Astrocyte of the spinal cord (primary cell): ENCODE data around the gene STPG3.

Experiments
- DNase-seq: peaks from one replicate; pipeline ENCODE4 v3.0.0; 2011; ENCODE audit warnings: low read depth, low spot score
- H3K4me3 ChIP-seq: 2 replicates; pipeline ENCODE4 v1.5.1; 2011; ENCODE audit warnings: low read depth, mild to moderate bottlenecking, low read length, moderate library complexity
- in situ Hi-C: cut with HindIII; loops from 2 replicates; pipeline ENCODE4 v1.10.0; 2017; ENCODE audit warnings: low sequenced_read_pairs
- TF ChIP-seq, protein P1 (sequence below): IDR thresholded peaks from 2 replicates; pipeline ENCODE4 v1.5.1; 2012; ENCODE audit warnings: low read depth, mild to moderate bottlenecking, low read length, inconsistent platforms

Gene STPG3

DNA sequence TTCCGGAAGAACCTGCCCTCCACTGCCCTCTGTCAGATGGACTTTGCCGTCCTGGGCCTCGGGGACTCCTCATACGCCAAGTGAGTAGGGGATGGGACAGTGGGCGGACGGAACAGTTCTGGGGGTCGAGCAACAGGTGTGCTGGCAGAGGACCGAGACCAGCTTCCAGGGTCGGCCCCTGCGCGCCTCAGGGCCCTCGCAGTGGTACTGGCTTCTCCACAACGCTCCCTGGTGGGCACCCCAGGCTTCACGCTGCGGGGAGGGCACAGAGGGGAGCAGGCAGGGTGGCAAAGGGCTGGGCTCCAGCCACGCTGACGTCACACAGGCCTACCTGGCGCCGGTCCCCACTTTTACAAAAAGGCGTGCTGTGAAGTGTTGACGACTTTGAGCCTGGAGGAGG lies 38.6 kb upstream of the STPG3 start:
- in situ Hi-C loops: no loop called here
- TF ChIP-seq, protein P1, sequence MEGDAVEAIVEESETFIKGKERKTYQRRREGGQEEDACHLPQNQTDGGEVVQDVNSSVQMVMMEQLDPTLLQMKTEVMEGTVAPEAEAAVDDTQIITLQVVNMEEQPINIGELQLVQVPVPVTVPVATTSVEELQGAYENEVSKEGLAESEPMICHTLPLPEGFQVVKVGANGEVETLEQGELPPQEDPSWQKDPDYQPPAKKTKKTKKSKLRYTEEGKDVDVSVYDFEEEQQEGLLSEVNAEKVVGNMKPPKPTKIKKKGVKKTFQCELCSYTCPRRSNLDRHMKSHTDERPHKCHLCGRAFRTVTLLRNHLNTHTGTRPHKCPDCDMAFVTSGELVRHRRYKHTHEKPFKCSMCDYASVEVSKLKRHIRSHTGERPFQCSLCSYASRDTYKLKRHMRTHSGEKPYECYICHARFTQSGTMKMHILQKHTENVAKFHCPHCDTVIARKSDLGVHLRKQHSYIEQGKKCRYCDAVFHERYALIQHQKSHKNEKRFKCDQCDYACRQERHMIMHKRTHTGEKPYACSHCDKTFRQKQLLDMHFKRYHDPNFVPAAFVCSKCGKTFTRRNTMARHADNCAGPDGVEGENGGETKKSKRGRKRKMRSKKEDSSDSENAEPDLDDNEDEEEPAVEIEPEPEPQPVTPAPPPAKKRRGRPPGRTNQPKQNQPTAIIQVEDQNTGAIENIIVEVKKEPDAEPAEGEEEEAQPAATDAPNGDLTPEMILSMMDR: no peak
- no peak overlapping the region for H3K4me3 ChIP-seq
- no peak for DNase-seq

DNA sequence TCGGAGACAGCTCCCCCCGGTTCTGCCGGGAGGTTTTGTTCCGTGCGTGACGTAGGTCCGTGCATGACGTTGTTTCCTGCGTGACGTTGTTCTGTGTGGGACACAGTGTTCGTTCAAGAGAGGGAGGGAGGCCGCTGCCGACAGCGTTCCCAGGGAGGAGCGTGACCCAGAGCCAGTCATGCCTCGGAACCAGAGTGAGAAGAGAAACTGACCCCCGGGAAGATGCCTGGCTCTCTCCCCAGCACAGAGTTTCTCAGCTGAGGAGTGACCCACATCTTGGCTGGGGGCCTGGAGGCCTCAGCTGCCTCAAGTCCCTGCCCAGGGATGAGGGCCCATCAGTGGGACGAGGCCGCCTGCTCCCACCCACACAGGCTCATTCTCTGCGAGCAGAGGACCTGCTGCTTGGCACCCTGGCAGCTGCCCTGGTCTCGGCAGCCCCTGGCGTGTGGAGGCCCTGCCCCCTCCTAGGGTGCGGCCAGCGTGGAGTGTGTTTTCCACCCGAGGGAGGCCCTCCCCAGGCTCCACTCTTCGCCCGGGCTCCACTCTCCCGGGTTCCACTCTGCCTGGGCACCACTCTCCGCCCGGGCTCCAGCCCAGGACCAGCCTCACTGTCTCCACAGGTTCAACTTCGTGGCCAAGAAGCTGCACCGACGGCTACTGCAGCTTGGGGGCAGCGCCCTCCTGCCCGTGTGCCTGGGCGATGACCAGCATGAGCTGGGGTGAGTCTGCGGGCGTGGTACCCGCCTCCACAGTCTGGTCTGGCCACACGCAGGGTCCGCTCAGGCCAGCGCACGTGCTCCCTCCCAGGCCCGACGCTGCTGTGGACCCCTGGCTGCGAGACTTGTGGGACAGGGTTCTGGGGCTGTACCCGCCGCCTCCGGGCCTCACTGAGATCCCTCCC lies 37.7 kb upstream of the STPG3 start:
- in situ Hi-C loops: no loop called here
- no peak overlapping the region for H3K4me3 ChIP-seq
- TF ChIP-seq, protein P1: peak; percentile 25
- no peak for DNase-seq

DNA sequence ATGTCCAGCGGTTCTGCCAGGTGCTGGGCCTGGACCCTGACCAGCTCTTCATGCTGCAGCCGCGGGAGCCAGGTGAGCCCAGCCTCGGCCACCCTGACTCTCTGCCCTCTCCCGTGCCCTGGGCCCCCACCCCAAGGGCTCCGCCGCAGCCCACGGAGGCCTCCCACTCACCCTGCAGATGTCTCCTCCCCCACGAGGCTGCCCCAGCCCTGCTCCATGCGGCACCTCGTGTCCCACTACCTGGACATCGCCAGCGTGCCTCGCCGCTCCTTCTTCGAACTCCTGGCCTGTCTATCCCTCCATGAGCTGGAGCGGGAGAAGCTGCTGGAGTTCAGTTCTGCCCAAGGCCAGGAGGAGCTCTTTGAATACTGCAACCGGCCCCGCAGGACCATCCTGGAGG lies 36.5 kb upstream of the STPG3 start:
- in situ Hi-C loops: no loop called here
- H3K4me3 ChIP-seq: no peak overlapping the region
- TF ChIP-seq, protein P1: no peak
- DNase-seq: no peak

DNA sequence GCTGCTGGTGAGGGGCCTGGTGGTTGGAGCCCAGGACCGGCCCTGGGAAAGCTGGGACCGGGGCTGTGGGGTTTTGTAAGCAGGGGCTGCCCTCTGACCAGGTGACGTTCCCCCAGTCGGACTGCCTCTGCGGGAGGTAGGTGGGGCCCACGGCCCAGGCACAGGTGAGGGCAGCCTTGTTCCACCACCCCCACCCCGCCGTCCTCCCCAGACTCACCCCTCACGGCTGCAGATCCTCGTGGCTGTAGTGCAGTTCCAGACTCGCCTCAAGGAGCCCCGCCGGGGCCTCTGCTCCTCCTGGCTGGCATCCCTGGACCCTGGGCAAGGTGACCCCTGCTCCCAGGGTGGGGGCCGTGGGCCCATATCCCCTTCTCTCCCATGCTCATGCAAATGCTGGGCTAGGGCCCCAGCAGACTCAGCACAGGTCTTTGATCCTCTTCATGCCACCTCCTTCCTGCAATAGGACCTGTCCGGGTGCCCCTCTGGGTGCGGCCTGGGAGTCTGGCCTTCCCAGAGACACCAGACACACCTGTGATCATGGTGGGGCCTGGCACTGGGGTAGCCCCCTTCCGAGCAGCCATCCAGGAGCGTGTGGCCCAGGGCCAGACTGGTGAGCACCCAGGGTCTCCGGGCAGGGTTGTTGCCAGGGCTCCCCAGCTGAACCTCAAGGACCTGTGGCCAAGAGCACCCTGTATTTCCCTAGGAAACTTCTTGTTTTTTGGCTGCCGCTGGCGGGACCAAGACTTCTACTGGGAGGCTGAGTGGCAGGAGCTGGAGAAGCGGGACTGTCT lies 35.7 kb upstream of the STPG3 start:
- in situ Hi-C loops: no loop called here
- no peak overlapping the region for H3K4me3 ChIP-seq
- no peak for DNase-seq
- TF ChIP-seq, protein P1: no peak

DNA sequence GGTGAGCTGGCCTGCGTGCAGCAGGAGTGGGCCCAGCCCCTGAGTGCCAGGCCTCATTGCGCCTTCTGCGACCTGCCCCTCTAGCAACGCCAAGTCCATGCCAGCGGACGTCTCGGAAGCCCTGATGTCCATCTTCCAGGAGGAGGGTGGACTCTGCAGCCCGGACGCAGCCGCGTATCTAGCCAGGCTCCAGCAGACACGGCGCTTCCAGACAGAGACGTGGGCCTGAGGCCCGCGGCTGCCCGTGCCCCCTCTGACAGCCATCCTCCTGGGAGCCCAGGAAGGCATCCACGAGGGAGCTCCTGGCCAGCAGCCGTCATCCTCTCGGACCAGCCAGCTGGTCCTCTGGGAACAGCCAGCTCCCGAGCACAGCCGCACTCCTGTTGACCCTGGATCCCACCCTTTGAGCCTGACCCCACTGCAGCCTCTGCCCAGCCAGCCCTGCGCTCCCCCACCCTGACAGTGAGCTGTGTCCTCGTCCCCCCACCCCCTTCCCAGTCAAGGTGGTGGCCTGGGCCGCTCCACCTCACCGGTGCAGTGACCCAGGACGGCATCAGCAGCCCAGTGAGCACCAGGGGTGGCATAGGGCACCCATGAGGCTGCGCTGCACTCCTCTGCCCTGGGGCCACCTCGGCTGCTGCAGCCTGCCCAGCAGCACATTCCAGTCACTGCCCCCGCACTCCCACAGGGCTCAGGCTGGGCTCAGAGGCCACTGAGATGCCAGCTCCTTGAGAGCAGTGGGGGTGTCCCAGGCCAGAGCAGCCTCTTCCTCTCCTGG lies 34.7 kb upstream of the STPG3 start:
- TF ChIP-seq, protein P1: no peak
- in situ Hi-C loops: no loop called here
- no peak overlapping the region for H3K4me3 ChIP-seq
- DNase-seq: no peak
